Activated naive CD4-positive, alpha-beta T cell treated with anti-CD3 and anti-CD28 coated beads, Interleukin-2, amount 50 U/mL, for 16 hours (primary cell): ENCODE data around the gene DNAH12.
"Not testable (repeated sequence)": the region's sequence is repeated elsewhere in the genome, so short reads cannot be mapped to it uniquely, and the experiment has no call there.

ENCODE experiments used
- DNase-seq: peaks from one replicate; pipeline ENCODE4 v3.0.0-alpha.2; 2020

Gene DNAH12

DNA sequence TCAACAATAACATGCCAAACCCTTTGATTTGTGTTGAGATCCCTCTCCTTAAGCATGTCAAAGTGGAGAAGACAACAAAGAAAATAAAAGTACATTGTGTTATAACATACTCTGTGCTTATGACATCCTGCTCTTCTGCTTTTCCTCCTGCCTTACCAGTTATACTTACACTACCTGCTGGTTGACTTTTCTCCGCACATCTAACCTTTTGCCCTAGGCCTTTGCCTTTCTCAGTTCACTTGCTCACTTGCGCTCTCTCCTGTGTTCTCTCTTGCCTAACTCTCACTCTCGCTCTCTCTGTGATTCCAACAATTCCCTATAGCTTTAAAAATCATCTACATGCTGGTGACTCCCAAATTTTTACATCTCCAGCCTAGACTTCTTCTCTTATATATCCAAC lies 5.7 kb downstream of the DNAH12 start:
- no peak for DNase-seq

DNA sequence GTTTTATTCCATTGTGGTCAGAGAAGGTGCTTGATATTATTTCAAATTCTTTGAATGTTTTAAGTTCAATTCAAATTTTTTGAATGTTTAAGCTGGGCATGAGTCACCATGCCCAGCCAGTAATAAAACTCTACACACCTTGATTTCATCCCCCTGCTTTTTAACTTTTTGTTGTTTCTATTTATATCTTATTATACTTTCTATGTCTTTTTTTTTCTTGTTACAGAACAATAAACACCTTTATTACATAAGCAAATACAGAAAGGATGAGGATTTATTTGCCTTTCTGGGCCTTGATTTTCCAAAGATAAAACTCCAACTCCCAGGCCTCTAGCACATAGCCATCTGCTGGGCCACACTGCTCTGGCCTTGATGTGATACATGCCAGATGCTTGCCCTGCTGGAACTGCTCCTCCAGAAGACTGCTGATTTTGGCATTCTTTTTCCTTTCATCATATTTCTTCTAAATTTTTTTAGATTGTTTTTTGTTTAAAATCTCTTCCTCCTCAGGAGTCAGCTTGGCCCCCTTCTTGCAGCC lies 14.0 kb downstream of the DNAH12 start:
- no peak for DNase-seq

DNA sequence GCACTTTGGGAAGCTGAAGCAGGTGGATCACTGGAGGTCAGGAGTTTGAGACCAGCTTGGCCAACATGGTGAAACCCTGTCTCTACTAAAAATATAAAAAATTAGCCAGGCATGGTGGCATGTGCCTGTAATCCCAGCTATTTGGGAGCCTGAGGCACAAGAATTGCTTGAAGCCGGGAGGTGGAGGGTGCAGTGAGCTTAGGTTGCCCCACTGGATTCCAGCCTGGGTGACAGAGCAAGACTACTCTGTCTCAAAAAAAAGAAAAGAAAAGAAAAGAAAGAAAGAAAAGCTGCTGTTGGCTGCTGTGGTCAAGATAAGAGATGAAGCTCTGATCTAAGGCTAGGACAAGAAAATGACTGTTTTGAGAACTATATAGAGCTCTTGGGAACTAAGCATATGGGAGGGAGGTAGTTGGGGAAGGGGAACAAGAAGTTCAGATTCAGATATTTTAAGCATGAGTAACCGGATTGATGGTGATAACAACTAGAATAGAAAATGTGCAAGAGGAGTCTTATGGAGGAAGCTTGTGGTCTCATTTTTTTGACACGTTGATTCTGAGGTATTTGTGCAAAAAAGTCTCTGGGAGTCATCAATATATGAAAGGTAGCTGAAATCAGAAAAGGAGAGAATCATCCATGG lies 25.7 kb downstream of the DNAH12 start:
- DNase-seq, result no peak

DNA sequence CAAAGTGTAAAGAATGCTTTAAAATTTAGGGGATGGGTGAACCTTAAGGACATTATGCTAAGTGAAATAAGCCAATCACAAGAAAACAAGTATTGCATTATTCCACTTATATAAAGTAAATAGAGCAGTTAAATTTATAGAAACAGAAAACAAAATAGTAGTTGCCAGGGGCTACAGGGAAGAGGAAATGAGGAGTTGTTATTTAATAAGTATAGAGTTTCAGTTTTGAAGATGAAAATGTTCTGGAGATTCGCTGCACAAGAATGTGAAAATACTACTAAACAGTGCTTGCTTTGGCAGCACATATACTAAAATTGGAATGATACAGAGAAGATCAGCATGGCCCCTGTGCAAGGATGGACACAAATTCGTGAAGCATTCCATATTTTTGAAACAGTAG lies 32.0 kb downstream of the DNAH12 start:
- DNase-seq, result no peak

DNA sequence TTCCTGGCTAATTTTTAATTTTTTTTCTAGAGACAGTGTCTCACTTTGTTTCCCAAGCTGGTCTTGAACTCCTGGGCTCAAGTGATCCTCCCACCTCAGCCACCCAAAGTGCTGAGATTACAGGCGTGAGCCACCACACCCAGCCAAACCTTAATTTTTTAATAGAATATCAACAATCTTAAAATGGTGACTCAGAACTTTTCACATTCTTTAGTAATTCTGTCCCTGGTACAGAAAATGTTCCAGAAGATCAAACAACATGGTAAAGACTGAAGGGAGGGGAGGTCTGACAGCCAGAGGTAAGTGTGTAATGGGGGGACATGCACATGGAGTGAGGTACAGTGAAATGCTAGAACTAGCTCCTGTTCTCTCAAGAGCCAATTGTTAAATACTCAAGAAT lies 38.2 kb downstream of the DNAH12 start:
- no peak for DNase-seq

DNA sequence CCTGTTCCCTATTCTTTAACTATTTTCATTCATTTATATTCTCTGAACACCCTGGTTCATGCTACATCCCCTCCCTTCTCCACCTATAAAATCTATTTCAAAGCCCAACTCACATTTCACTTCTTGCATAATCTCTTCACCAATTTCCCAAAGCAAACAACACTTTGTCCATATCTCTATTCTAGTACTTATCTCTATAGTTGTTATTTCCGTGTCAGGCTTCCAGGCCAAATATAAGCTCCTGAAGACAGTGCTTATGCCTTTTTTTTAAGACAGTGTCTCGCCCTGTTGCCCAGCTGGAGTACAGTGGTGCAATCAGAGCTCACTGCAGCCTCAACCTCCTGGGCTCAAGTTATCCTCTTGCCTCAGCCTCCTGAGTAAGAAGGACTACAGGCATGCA lies 43.6 kb downstream of the DNAH12 start:
- no peak for DNase-seq

DNA sequence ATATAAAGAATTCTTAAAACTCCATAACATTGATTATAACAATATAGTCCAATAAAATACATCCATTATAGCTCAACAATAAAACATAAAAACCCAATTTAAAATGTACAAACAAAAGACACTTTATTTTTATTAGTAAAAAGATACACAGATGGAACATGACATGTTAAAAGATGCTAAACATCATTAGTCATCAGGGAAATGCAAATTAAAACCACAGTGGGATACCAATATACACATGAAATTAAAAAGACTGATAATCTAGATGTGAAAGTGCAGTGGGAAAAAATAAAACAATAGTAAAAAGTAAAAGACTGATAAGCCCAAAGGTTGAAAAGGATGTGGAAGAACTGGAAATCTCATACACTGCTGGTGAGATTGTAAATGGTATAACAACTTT lies 46.2 kb downstream of the DNAH12 start:
- DNase-seq, result no peak

DNA sequence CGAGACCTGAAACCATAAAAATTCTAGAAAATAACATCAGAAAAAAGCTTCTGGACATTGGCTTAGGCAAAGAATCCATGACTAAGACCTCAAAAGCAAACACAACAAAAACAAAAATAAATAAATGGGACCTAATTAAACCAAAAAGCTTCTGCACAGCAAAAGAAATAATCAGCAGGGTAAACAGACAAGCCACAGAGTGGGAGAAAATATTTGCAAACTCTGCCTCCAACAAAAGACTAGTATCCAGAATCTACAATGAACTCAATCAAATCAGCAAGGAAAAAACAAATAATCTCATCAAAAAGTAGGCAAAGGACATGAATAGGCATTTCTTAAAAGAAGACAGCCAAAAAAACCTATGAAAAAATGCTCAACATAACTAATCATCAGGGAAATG lies 59.6 kb downstream of the DNAH12 start:
- no peak for DNase-seq

DNA sequence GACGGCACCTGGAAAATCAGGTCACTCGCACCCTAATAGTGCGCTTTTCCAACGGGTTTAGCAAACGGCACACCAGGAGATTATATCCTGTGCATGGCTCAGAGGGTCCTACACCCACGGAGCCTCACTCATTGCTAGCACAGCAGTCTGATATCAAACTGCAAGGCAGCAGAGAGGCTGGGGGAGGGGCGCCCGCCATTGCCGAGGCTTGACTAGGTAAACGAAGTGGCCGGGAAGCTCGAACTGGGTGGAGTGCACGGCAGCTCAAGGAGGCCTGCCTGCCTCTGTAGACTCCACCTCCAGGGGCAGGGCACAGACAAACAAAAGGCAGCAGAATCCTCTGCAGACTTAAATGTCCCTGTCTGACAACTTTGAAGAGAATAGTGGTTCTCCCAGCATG lies 67.0 kb downstream of the DNAH12 start:
- DNase-seq, result not testable (repeated sequence)

DNA sequence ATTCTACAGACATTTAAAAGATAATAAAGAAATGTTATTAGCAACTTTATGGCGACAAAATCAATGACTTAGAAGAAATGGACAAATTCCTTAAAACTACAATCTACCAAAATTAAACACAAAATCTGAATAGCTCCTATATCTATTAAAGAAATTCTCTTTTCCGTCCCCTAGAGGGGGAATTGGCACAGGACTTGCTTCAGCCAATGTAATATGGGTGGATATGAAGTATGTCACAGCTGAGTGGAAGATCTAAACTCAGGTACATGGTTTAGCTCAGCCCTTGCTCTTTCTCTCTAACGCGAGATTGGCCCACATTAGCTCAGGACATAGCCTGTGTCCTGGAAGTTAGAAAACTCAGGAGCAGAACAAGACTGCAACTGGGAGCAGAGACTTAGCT lies 79.3 kb downstream of the DNAH12 start:
- no peak for DNase-seq

DNA sequence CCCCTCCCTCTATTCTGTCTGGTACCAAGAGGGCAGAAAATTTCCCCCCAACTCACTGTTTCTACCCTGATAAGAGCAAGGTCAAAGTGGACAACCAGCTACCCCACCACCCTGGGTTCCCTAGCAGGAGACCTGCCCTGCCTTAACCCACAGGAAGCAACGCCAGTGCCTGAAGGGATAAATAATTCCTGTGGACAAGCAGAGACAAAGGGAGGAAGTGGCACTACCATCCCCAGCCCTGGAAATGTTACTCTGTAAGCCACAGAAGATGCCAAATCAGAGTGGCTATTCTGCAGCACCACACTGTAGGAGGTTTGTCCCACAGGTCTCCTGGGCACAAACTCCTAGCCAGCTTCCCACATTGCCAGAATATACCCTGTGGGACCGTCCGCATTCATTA lies 80.1 kb downstream of the DNAH12 start:
- no peak for DNase-seq

DNA sequence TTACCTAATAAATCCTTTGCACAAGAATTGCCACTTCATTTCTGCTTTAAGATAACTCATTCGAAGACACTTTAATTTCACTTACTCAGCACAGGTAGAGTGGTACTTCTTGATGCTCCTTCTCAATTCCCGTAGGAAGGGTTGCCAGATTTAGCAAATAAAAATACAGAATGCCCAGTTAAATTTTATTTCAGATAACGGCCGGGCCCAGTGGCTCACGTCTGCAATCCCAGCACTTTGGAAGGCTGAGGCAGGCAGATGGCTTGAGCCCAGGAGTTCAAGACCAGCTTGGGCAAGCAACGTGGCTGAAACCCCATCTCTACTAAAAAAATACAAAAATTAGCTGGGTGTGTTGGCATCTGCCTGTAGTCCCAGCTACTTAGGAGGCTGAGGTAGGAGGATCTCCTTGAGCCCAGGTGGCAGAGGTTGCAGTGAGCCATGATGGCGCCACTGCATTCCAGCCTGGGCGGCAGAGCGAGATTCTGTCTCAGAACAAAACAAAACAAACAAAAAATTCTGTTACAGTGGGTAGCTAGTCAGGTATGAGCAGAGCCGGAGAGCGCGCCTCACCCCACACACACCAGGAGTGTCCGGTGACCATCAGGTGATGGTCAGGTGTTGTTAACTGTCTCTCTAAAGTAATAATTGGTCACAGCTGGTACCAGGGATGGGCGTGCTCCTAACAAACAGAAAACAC lies 92.8 kb downstream of the DNAH12 start:
- no peak for DNase-seq

DNA sequence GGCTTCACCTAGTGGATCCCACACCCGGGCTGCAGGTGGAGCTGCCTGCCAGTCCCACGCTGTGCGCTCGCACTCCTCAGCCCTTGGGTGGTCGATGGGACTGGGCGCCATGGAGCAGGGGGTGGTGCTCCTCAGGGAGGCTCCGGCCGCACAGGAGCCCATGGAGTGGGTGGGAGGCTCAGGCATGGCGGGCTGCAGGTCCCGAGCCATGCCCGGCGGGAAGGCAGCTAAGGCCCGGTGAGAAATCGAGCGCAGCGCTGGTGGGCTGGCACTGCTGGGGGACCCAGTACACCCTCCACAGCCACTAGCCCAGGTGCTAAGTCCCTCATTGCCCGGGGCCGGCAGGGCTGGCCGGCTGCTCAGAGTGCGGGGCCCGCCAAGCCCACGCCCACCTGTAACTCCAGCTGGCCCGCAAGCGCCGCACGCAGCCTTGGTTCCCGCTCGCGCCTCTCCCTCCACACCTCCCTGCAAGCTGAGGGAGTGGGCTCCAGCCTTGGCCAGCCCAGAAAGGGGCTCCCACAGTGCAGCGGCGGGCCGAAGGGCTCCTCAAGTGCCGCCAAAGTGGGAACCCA lies 94.8 kb downstream of the DNAH12 start:
- DNase-seq, result not testable (repeated sequence)

DNA sequence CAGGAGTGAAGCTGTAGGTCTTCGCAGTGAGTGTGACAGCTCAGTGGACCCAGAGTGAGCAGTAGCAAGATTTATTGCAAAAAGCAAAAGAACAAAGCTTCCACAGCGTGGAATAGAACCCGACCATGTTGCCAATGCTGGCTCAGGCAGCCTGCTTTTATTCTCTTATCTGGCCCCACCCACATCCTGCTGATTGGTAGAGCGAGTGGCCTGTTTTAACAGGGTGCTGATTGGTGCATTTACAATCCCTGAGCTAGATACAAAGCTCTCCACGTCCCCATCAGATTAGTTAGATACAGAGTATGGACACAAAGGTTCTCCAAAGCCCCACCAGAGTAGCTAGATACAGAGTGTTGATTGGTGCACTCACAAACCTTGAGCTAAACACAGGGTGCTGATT lies 95.7 kb downstream of the DNAH12 start:
- not testable (repeated sequence) for DNase-seq

DNA sequence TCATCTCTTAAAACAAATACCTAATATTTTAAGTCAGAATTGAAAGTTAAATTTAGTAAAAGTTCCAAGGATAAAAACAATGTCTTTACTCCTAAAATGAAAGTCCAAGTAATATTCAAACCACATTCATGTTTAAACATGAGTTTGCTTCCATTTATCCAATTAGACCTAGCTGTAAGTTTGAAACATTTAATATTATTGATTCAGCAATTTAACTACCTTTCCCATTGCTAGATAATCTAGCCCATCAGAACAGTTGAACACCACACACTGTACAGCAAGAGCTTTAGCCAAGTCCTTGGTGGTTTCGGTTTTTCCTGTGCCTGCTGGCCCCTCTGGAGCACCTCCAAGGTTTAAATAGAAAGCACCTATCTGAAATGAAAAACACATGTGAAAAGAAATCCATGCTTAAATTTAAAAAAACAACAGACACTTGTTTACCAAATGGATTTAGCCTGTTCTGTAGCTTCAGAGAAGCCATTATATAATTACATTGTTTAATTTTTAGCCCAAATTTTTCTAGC lies 97.8 kb downstream of the DNAH12 start:
- no peak for DNase-seq

DNA sequence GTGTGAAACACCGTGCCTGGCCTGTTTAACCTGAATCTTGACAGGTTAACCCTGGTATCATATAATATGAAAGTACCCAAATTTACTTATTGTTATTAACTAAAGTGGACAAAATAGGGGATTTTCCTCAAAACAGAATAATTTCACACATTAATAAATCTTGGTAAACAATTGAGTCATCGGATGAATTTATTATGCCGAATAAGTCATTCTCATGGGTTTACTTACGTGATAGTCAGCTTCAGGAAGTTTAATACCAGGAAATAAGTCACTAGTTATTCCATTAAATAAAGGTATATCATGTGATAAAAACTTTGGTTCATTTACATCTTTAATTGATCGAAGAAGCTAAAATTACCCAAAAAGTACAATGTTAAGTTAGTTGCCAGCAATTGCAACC lies 99.7 kb downstream of the DNAH12 start:
- no peak for DNase-seq

DNA sequence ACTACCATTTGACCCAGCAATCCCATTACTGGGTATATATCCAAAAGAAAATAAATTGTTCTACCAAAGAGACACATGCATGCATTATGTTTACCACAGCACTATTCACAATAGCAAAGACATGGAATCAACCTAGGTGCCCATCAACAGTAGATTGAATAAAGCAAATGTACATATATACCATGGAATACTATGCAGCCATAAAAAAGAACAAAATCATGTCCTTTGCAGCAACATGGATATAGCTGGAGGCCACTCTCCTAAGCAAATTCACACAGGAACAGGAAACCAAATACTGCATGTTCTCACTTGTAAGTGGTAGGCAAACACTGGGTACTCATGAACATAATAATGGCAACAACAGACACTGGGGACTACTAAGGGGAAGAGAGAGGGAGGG lies 104.0 kb downstream of the DNAH12 start:
- DNase-seq, result not testable (repeated sequence)

DNA sequence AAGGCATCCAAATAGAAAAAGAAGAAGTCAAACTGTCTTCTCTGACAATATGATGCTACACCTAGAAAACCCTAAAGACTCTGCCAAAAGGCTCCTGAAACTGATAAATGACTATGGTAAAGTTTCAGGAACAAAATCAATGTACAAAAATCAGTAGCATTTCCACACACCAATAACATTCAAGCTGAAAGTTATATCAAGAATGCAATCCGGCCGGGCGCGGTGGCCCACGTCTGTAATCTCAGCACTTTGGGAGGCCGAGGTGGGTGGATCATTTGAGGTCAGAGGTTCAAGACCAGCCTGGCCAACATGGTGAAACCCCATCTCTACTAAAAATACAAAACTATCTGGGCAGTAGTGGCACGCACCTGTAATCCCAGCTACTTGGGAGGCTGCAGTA lies 105.7 kb downstream of the DNAH12 start:
- DNase-seq, result not testable (repeated sequence)

DNA sequence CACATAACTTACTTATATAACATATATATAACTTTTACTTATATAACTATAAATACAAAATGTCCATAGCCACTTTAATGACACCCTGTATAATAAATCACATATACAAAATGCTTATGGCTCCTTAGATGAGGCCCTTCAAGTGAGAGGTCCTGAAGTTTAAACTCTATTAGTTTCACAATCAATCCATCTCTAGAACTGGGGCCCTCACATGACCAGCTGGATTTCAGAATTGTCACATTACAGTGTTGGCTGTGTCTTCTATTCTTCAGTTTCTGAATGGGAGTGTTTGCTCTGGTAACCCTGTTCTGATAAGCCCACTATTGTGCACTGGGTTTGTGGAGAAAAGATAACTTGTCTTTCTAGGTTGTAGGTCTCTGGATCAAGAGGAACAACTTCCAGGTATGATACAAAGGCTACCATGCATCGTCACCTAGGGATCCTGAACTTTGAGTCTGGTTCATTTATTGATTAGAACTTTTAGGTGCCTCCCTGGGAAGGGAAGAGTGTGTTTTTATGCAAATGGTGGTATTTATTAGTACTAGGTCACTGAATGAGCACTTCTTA lies 107.9 kb downstream of the DNAH12 start:
- DNase-seq, result no peak

DNA sequence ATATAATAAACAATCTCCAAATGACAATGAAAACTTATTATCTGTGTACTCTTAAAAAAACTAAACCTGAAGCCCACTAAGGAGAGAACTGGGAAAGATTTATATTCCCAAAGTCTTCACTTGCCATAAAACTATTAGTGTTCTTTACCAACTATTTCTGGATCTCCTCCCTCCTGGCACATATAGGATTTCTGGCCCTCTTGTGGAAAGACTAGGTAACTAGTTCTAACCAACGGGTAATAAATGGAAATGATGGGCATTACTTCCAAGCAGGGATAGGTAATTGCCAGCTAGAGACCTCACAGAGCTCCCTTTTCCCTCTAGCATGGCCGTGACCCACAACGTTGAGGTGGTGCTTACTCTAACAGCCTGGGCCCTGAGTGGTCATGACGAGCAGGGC lies 110.1 kb downstream of the DNAH12 start:
- no peak for DNase-seq

DNA sequence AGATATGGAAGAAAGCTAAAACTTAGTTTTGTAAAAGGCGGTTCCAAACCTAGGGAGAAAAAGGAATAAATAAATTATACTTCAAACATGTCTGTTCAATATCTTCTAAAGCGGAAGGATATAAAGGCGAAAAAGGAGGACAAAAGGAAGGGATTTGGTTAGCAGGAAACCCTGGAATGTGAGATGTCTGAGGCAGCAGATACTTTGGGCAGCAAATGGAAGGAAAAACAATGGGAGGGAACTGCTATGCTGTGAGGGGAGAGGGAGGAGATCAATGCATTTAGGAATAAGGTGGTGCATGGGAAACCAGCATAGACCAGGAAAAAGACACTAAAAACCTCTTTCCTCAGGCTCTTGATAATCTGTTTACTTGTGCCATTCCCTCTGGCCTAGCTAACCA lies 120.8 kb downstream of the DNAH12 start:
- no peak for DNase-seq

DNA sequence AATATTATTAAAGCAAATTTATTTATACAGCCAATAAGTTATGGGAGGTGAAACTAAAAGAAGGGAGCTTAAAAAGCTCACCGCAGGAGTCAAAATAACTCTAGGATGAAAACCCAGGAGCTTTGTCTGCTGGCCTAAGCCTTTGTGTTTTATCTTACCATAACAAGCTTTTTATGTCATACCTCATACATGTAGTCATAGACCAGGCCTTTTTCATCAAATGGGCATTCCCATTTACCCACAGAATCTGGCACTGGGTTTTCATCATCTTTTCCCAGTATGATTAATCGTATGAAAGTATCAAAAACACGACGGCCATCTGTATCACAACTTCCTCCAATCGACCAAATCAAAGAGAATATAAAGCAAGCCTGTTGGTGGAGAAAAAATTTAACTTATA lies 122.8 kb downstream of the DNAH12 start:
- DNase-seq, result no peak

DNA sequence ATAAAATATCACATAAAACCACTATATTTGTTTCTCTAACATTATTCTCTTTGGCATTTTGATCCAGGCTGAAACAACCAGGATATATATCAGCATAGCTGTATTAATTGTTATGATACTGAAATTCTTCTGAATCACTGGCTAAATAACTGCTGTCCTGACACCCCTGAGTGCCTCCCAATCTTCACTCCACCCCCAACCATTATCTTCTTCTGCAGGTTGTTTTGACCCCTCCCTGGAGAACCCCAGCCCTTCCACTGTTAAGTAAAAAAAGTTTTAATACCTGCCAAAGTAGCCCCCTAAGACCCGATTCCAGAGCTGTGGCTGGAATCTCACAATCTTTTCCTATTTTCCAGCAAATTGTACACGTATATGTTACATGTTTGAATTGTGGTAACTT lies 124.1 kb downstream of the DNAH12 start:
- DNase-seq, result no peak

DNA sequence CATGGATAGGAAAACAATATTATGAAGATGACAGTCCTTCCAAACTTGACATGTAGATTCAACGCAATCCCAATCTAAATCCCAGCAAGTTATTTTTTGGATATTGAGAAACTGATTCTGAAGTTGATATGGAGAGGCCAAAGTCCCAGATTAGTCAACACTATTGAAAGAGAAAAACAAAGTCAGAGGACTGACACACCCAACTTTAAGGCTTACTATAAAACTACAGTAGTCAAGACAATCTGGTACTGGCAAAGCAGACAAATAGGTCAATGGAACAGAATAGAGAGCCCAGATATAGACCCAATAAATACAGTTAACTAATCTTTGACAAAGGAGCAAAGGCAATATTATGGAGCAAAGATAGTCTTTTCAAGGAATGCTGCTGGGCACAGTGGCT lies 132.4 kb downstream of the DNAH12 start:
- no peak for DNase-seq
